HCT116 (cell line): ENCODE results near the gene IL20RB. TPM values are rescaled to one million over a fixed set of nuclear protein-coding genes. Genes with fewer than 3 reads are reported as not detected.

ENCODE experiments used
- ATAC-seq: fragments of 200-7000 bp; cut with Tn5 transposase; 2 replicates; pipeline ENCODE4 v1.9.1; 2020; ENCODE audit warnings: mild to moderate bottlenecking, moderate library complexity
- BruUV-seq: library from RNA; stranded (reverse); fragments of 400-500 nt; replicated peaks from 2 replicates; lab custom pipeline; 2021; lab: Mats Ljungman, UMichigan
- CTCF ChIA-PET: fragments of 300-600 bp; sonication (Branson Sonifier 250); formaldehyde crosslinking; loops from one replicate; lab custom pipeline; 2021; ENCODE audit warnings: antibody characterized with exemption; lab: Charles Lee
- POLR2A ChIA-PET: fragments of 300-600, 350-600 bp; sonication (Branson Sonifier 250); formaldehyde crosslinking; loops from one replicate; lab custom pipeline; 2021; ENCODE audit warnings: antibody characterized with exemption; lab: Charles Lee
- RAD21 ChIA-PET, 2 experiments: fragments of 300-600 bp; sonication (Branson Sonifier 250); formaldehyde crosslinking; loops; one replicate each; lab custom pipeline; 2023; ENCODE audit warnings: low total read pairs in 2 of 2; ENCODE audit not compliant: uncharacterized antibody in 2 of 2, unreplicated experiment in 2 of 2, low non-redundant PET in 1 of 2; lab: Charles Lee
- DNase-seq: peaks from one replicate; pipeline ENCODE4 v3.0.0-alpha.2; 2010; ENCODE audit warnings: low read depth, low spot score
- H2AFZ ChIP-seq: fragments of 200-600 bp; shearing (Covaris generic), sonication (generic); 2 replicates; pipeline ENCODE4 v1.6.1; 2017; ENCODE audit warnings: low read depth, mixed run types, mixed read lengths, antibody characterized with exemption, low read length; ENCODE audit not compliant: poor library complexity, severe bottlenecking
- H3K27ac ChIP-seq: 2 replicates; pipeline ENCODE4 v1.5.1; 2012; ENCODE audit warnings: low read depth, low read length
- H3K27me3 ChIP-seq: fragments of 200-600 bp; sonication (generic); 2 replicates; pipeline ENCODE4 v1.6.1; 2016; ENCODE audit warnings: mixed run types, low read length, mixed read lengths; ENCODE audit not compliant: insufficient read depth
- H3K36me3 ChIP-seq, 2 experiments: fragments of 200-500 bp in 1 of 2; fragments of 200-600 bp in 1 of 2; sonication (Bioruptor generic) in 1 of 2; sonication (generic) in 1 of 2; 2 replicates each; pipeline versions ENCODE4 v1.5.1 to v1.6.1; 2014 to 2016; ENCODE audit warnings: low read length in 2 of 2, inconsistent platforms in 1 of 2, mixed read lengths in 1 of 2, mixed run types in 1 of 2; ENCODE audit not compliant: insufficient read depth in 2 of 2, control insufficient read depth in 1 of 2
- H3K4me1 ChIP-seq, 2 experiments: fragments of 200-600 bp in 1 of 2; sonication (generic) in 1 of 2; 2 replicates each; pipeline versions ENCODE4 v1.5.1 to v1.6.1; 2012 to 2017; ENCODE audit warnings: low read length in 2 of 2, inconsistent platforms in 1 of 2, mild to moderate bottlenecking in 1 of 2, mixed read lengths in 1 of 2, mixed run types in 1 of 2, moderate library complexity in 1 of 2; ENCODE audit not compliant: insufficient read depth in 2 of 2, control insufficient read depth in 1 of 2
- H3K4me2 ChIP-seq: fragments of 200-600 bp; sonication (generic); 2 replicates; pipeline ENCODE4 v1.6.1; 2017; ENCODE audit warnings: mixed run types, low read length, mixed read lengths
- H3K4me3 ChIP-seq, 2 experiments: fragments of 200-600 bp in 1 of 2; sonication (generic) in 1 of 2; replicated peaks in 1 of 2; 2 replicates each; pipeline ENCODE4 v1.5.1; 2011 to 2016; ENCODE audit warnings: low read length in 2 of 2, control low read depth in 1 of 2, low read depth in 1 of 2, mild to moderate bottlenecking in 1 of 2, mixed read lengths in 1 of 2, mixed run types in 1 of 2
- H3K79me2 ChIP-seq: fragments of 200-600 bp; sonication (generic); 2 replicates; pipeline ENCODE4 v1.6.1; 2017; ENCODE audit warnings: mild to moderate bottlenecking, mixed run types, low read length, moderate library complexity, mixed read lengths; ENCODE audit not compliant: insufficient read depth
- H3K9ac ChIP-seq: fragments of 200-600 bp; sonication (generic); 2 replicates; pipeline ENCODE4 v1.6.1; 2016; ENCODE audit warnings: low read length, mixed read lengths
- H3K9me2 ChIP-seq: fragments of 200-600 bp; sonication (generic), shearing (Covaris generic); 2 replicates; pipeline ENCODE4 v1.6.1; 2017; ENCODE audit warnings: mixed run types, mild to moderate bottlenecking, moderate library complexity; ENCODE audit not compliant: insufficient read depth
- H3K9me3 ChIP-seq, 2 experiments: fragments of 200-500 bp in 1 of 2; fragments of 200-600 bp in 1 of 2; sonication (Bioruptor generic) in 1 of 2; sonication (generic) in 1 of 2; 2 replicates each; pipeline ENCODE4 v1.6.1; 2014 to 2017; ENCODE audit warnings: low read length in 2 of 2, mixed read lengths in 2 of 2, inconsistent platforms in 1 of 2, low read depth in 1 of 2, mild to moderate bottlenecking in 1 of 2, mixed run types in 1 of 2, moderate library complexity in 1 of 2; ENCODE audit not compliant: control insufficient read depth in 1 of 2, insufficient read depth in 1 of 2
- H4K20me1 ChIP-seq: fragments of 200-600 bp; sonication (generic), shearing (Covaris generic); 2 replicates; pipeline ENCODE4 v1.6.1; 2017; ENCODE audit warnings: mixed run types, mild to moderate bottlenecking, moderate library complexity; ENCODE audit not compliant: insufficient read depth
- JUND ChIP-seq: IDR thresholded peaks from 2 replicates; pipeline ENCODE4 v1.6.1; 2012
- RAD21 ChIP-seq: IDR thresholded peaks from 2 replicates; pipeline ENCODE4 v1.6.1; 2012; ENCODE audit warnings: low read depth, mild to moderate bottlenecking
- SIN3A ChIP-seq: IDR thresholded peaks from 2 replicates; pipeline ENCODE4 v1.6.1; 2012; ENCODE audit warnings: low read depth
- YY1 ChIP-seq: IDR thresholded peaks from 2 replicates; pipeline ENCODE4 v1.6.1; 2011; ENCODE audit warnings: low read length, low read depth, moderate library complexity, mild to moderate bottlenecking; ENCODE audit not compliant: insufficient replicate concordance; ENCODE audit errors: extremely low read depth
- ZNF274 ChIP-seq: fragments of 200-500 bp; sonication (Bioruptor generic); IDR thresholded peaks from 2 replicates; pipeline ENCODE4 v1.6.1; 2014; ENCODE audit warnings: mild to moderate bottlenecking, low read depth, low read length, inconsistent platforms
- intact Hi-C: fragments of 100-400 bp; cut with micrococcal nuclease; formaldehyde crosslinking; loops from 2 replicates; pipeline ENCODE4 v1.10.0; 2022
- total RNA-seq: library from RNA; stranded (reverse); gene quantifications from one replicate; pipeline ENCODE4 v1.2.1, GENCODE V29; 2021; ENCODE audit not compliant: unreplicated experiment

The IL20RB gene
- total RNA-seq, 1 experiment from 2014 or later: 6.1 TPM

DNA sequence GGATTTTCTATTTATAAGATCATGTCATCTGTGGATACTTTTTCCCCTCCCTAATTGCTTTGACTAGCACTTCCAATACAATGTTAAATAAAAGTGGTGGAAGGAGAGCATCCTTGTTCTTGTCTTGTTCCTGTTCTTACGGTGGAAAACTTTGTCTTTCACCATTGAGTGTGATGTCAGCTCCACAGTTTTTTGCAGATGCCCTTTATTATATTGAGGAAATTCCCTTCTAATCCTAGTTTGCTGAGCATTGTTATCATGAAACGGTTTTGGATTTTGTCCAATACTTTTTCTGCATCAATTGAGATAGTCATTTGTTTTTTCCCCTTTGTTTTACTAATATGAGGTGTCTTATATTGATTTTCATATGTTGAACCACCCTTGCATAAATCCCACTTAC, 19.9 kb upstream of the IL20RB start:
- intact Hi-C loops: no loop called here

DNA sequence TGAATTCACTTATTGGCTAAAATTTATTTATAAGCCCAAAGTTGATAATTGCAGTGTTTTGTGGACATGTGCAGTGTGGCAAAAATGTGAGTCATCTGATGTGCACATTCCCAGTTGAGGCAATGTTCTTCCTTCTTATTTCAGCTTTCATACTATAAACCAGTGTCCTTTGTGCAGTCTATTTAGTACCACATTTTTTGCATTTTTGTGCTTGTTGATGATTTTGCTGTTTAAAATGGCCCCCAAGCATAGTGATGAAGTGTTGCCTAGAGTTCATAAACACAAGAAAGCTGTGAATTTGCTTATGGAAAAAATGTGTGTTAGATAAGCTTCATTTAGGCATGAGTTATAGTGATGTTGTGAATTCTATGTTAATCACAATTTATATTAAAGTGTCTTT, 19.4 kb upstream of the IL20RB start:
- peaks cover 0 to 8% of the 10 kb centered on the region in 2 experiments; a peak in 1 of 4 replicates for H3K4me1 ChIP-seq
- no peaks in the 10 kb centered on the region for H3K9me3 ChIP-seq
- no peak overlapping the region for H3K27ac ChIP-seq
- CTCF ChIA-PET: no interaction called here
- DNase-seq (no peak), ATAC-seq (no peak)
- RAD21 ChIA-PET: no interaction called here
- intact Hi-C loops: no loop called here
- no peaks in the 10 kb centered on the region for H3K36me3 ChIP-seq
- peaks cover 53% of the 10 kb centered on the region for H3K79me2 ChIP-seq
- H3K27me3 ChIP-seq: no peaks in the 10 kb centered on the region
- BruUV-seq: no TSS peak
- no peak overlapping the region for H3K4me2 ChIP-seq
- H4K20me1 ChIP-seq: no peaks in the 10 kb centered on the region
- no peak overlapping the region for H3K4me3 ChIP-seq
- TF ChIP-seq JUND: no peak
- TF ChIP-seq, all 23 proteins: peak for 0
- no peak overlapping the region for H3K9ac ChIP-seq
- POLR2A ChIA-PET: no interaction called here
- no peaks in the 10 kb centered on the region for H3K9me2 ChIP-seq
- no peak overlapping the region for H2AFZ ChIP-seq

More for the DNA sequence above, 19.9 kb upstream of the IL20RB start:
- Histone ChIP-seq H3K4me2 (no peak overlapping the region), H3K27me3 (no peaks in the 10 kb centered on the region), H3K27ac (no peak overlapping the region), H3K9me2 (no peaks in the 10 kb centered on the region), H3K36me3 (no peaks in the 10 kb centered on the region), H3K9ac (no peak overlapping the region), H2AFZ (no peak overlapping the region), H3K4me3 (no peak overlapping the region)
- no TSS peak for BruUV-seq
- no peak for ATAC-seq
- TF ChIP-seq ZNF274 (no peak), SIN3A (no peak), RAD21 (no peak), YY1 (no peak)
- TF ChIP-seq, all 23 proteins: peak for 0
- Histone ChIP-seq H3K79me2 (peaks cover 57% of the 10 kb centered on the region), H3K4me1 (peaks cover 0 to 8% of the 10 kb centered on the region in 2 experiments; a peak in 1 of 4 replicates), H3K9me3 (no peaks in the 10 kb centered on the region), H4K20me1 (no peaks in the 10 kb centered on the region)
- CTCF ChIA-PET: no interaction called here
- RAD21 ChIA-PET: no interaction called here
- DNase-seq: no peak
- POLR2A ChIA-PET: no interaction called here
